GM10266 (cell line): ENCODE data around the gene ATE1.

Experiments
- DNase-seq: peaks from one replicate; pipeline ENCODE4 v3.0.0; 2012; ENCODE audit errors: extremely low spot score
- CTCF ChIP-seq: IDR thresholded peaks from 2 replicates; pipeline ENCODE4 v1.5.1; 2012; ENCODE audit warnings: mild to moderate bottlenecking, low read depth; ENCODE audit not compliant: control insufficient read depth, insufficient read depth; ENCODE audit errors: missing control alignments

Gene ATE1

DNA sequence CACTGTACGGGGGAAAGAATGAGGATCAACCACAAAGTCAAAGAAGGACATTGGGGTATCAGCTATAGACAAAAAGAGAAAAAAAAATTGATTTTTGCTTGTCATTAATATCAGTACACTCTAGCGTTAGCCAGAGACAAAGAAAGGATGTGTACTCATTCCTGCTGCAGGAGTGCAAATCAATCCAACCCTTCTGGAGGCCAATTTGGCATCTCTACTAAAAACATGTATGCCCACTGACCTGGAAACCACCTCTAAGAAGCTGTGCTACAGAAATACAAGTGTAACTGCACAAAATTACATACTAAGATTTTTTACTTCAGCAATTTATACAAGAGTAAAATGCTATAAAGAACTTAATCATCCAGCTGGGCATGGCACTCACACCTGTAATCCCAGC is 33.6 kb upstream of the ATE1 start:
- DNase-seq, result no peak
- no peak for TF ChIP-seq CTCF

DNA sequence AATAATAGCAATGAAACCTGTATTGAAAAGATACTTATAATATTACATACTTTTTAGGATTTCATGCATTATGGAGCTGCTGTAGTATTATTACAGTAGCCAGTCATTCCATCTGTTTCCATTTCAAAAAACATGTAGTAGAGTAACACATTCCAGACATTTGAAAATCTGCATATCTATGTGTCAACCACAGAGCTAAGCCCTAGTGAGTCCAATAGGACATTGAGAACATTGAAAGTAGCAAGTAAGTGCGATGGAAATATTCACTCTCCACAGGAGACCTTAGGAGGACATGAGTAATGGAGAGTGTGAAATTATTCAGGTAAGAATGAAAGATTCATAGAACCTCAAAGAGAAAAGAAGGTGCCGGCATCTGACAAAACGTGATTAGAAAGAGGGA is 31.8 kb upstream of the ATE1 start:
- TF ChIP-seq CTCF, result no peak
- DNase-seq, result no peak

- TF ChIP-seq CTCF, result no peak
- no peak for DNase-seq
These were observed 28.6 kb upstream of the ATE1 start for GRCh38 chr10:121956111-121957061.

- no peak for DNase-seq
- TF ChIP-seq CTCF, result no peak
These were observed 24.4 kb upstream of the ATE1 start for GRCh38 chr10:121952226-121952625.

- DNase-seq, result no peak
- no peak for TF ChIP-seq CTCF
These were observed 21.6 kb upstream of the ATE1 start for GRCh38 chr10:121949451-121949850.

DNA sequence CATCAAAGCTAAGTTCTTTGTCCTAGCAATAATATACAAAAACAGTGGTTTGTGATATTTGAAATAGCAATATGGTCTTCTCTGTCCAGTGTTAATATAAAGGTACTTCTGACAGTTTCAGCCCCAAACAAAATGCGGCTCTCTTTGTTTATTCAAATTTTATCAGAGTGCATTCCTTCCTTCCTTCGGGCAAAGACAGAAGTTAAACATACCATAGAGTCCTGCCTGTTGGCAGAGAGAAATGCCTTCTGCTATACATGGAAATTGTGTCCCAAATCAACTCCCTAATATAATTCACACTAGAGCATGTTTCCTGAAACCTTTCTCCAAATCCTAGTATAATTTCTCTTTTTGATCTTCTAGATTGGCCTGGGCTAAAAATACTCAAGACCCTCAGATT is 21.2 kb upstream of the ATE1 start:
- no peak for DNase-seq
- no peak for TF ChIP-seq CTCF
